Cardiac fibroblast (primary cell): Measurements from ENCODE around the gene PAX5.

Experiments
- DNase-seq, 2 donors: peaks; one replicate each; pipeline versions ENCODE4 v3.0.0 to v3.0.0-alpha.2; 2010; ENCODE audit warnings: low read depth in 2 of 2
- H3K4me3 ChIP-seq, 2 donors: replicated peaks in 1 of 2; 1 replicate in 1 of 2; 2 replicates in 1 of 2; pipeline ENCODE4 v1.5.1; 2011; ENCODE audit warnings: low read depth in 2 of 2, low read length in 2 of 2, mild to moderate bottlenecking in 2 of 2, moderate library complexity in 1 of 2
- CTCF ChIP-seq: IDR thresholded peaks from one replicate; pipeline ENCODE4 v1.5.1; 2011; ENCODE audit warnings: low read depth, mild to moderate bottlenecking, low read length, inconsistent platforms

PAX5 gene

GRCh38 chr9:36878986-36879982 is 154.8 kb downstream of the PAX5 start:
- TF ChIP-seq CTCF: no peak
- no peak for DNase-seq
- no peak overlapping the region for H3K4me3 ChIP-seq

GRCh38 chr9:36877239-36877638 is 156.8 kb downstream of the PAX5 start:
- no peak for DNase-seq
- no peak overlapping the region for H3K4me3 ChIP-seq
- TF ChIP-seq CTCF: no peak

- no peak for DNase-seq
- no peak overlapping the region for H3K4me3 ChIP-seq
- TF ChIP-seq CTCF: no peak
Observed at GRCh38 chr9:36876056-36876455, 158.0 kb downstream of the PAX5 start.

GRCh38 chr9:36874921-36875320 is 159.1 kb downstream of the PAX5 start:
- no peak overlapping the region for H3K4me3 ChIP-seq
- no peak for TF ChIP-seq CTCF
- DNase-seq: peak; percentile 13 to 59

- no peak for DNase-seq
- no peak overlapping the region for H3K4me3 ChIP-seq
- no peak for TF ChIP-seq CTCF
Observed at GRCh38 chr9:36874261-36874660, 159.8 kb downstream of the PAX5 start.

- H3K4me3 ChIP-seq: no peak overlapping the region
- DNase-seq: peak; percentile 65 to 68
- TF ChIP-seq CTCF: peak; percentile 92
Observed at GRCh38 chr9:36873247-36873875, 160.7 kb downstream of the PAX5 start.
